GM19099 (cell line): ENCODE results near the gene BMERB1.

Experiments
- POLR2A ChIP-seq: IDR thresholded peaks from 3 replicates; pipeline ENCODE4 v1.6.1; 2011; ENCODE audit warnings: low read depth; ENCODE audit not compliant: insufficient read length; ENCODE audit errors: extremely low read depth

The BMERB1 gene

GRCh38 chr16:15587152-15587825 lies 152.9 kb downstream of the BMERB1 start:
- TF ChIP-seq POLR2A: no peak

GRCh38 chr16:15592324-15592723 lies 157.9 kb downstream of the BMERB1 start:
- TF ChIP-seq POLR2A: no peak

GRCh38 chr16:15593235-15593634 lies 158.8 kb downstream of the BMERB1 start:
- no peak for TF ChIP-seq POLR2A

- TF ChIP-seq POLR2A: no peak
These were observed 160.4 kb downstream of the BMERB1 start for GRCh38 chr16:15594711-15595320.

- no peak for TF ChIP-seq POLR2A
These were observed 162.7 kb downstream of the BMERB1 start for GRCh38 chr16:15597135-15597534.

- no peak for TF ChIP-seq POLR2A
These were observed 163.6 kb downstream of the BMERB1 start for GRCh38 chr16:15597822-15598647.

GRCh38 chr16:15598648-15599190 lies 164.3 kb downstream of the BMERB1 start:
- TF ChIP-seq POLR2A: no peak

GRCh38 chr16:15599303-15600070 lies 165.1 kb downstream of the BMERB1 start:
- TF ChIP-seq POLR2A: no peak

- no peak for TF ChIP-seq POLR2A
These were observed 167.0 kb downstream of the BMERB1 start for GRCh38 chr16:15601212-15601879.

GRCh38 chr16:15602285-15603044 lies 168.1 kb downstream of the BMERB1 start:
- TF ChIP-seq POLR2A: no peak

- no peak for TF ChIP-seq POLR2A
These were observed 170.4 kb downstream of the BMERB1 start for GRCh38 chr16:15604460-15605440.

- no peak for TF ChIP-seq POLR2A
These were observed 171.6 kb downstream of the BMERB1 start for GRCh38 chr16:15605839-15606517.
